ENCODE data around the gene OSBPL10.

DNA sequence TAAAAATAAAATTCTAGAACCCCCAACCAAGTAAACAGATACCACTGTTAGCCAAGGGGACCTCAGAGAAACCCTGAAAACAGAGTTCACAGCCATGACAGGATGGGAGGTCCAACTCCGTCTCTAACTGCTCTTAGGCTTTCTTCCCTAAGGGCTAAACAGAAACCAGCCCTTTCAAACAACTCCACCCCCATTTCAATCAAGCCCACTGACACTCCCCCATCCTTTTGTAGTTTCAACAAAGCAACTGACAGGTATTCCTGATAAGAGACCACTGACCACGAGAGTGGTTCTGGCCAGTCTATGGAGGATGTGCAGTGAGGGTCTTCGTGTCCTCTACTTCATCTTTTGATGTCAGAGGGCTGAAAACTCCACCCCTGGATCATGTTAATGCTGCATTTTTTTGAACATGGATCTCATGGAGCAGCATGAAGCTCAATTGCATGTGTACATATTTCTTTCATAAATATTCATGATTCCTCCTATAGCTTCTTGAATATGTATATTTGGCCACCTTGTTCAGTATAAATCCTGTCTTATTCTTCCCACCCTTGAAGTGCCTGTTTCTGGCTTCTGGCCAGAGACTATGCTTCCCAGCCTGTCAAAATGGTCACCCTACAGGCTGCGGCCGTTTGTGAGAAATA lies 222.6 kb downstream of the OSBPL10 start:
- TF ChIP-seq MAX (IDR thresholded peaks at IDR 0.05) (no peak), CTCF (IDR thresholded peaks at IDR 0.05; ENCODE audit: control extremely low read depth in 1 of 3, insufficient read depth in 1 of 3, low read depth in 1 of 3, low read length in 3 of 3) (no peak), RFX5 (IDR thresholded peaks at IDR 0.05; ENCODE audit: borderline replicate concordance, low read depth, low read length) (no peak), TEAD4 (IDR thresholded peaks at IDR 0.05; ENCODE audit: low read depth, low read length) (no peak), TAF1 (IDR thresholded peaks at IDR 0.05; ENCODE audit: low read depth, low read length) (no peak), POLR2A (IDR thresholded peaks at IDR 0.05; ENCODE audit: control extremely low read depth in 1 of 2, low read depth in 2 of 2, low read length in 2 of 2) (no peak), SAP30 (IDR thresholded peaks at IDR 0.05; ENCODE audit: insufficient read depth, insufficient replicate concordance, low read length) (no peak), POLR2AphosphoS5 (IDR thresholded peaks at IDR 0.05; ENCODE audit: low read depth, low read length) (no peak), CHD2 (IDR thresholded peaks at IDR 0.05; ENCODE audit: low read length) (no peak)
